Stimulated activated CD4-positive, alpha-beta T cell treated with anti-CD3 and anti-CD28 coated beads, TNF-alpha, amount 100 ng/mL, for 48 hours (primary cell): Measurements from ENCODE around the gene KDM7A.

ENCODE experiments used
- DNase-seq, 3 donors: peaks; one replicate each; pipeline ENCODE4 v3.0.0-alpha.2; 2020; ENCODE audit warnings: low read depth in 3 of 3

The KDM7A gene

GRCh38 chr7:140084972-140085371 is 91.8 kb downstream of the KDM7A start:
- DNase-seq = no peak

- no peak for DNase-seq
These were observed 92.6 kb downstream of the KDM7A start for GRCh38 chr7:140084142-140084655.

DNA sequence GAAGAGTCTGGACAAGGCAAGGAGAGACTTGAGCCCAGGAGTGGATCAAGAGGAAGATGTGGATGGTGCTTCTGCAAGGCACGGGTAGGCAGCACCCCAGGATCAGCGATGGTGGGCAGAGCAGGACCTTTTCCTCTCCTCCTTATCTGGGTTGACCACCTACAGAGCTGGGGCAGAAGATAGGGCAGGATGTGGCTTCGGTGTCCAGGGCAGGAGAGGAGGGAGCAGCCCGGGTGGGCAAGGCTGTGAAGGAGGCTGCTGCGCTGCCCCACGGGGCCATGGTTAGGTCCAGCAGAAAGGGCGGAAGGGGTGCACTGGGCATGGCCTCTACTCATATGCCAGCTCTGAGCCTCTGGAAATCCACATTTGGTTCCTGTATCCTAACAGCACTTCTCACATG is 94.0 kb downstream of the KDM7A start:
- no peak for DNase-seq

DNA sequence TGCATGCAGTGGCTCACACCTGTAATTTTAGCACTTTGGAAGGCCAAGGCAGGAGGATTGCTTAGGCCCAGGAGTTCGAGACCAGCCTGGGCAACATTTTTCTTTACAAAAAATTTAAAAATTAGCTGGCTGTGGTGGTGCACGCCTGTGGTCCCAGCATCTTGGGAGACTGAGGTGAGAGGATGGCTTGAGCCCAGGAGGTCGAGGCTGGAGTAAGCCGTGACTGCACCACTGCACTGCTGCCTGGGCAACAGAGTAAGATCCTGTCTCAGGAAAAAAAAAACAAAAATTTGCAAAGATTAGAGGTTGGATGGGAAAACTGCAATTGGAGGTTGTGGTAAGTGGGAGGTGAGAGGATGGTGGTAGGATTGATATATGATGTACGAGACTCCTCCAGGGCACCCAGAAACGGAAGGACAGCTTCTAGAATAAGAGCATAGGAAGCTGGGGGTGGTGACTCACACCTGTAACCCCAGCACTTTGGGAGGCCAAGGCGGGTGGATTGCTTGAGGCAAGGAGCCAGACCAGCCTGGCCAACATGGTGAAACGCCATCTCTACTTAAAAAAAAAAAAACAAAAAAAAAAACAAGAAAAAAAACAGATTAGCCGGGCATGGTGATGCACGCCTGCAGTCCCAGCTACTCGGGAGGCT is 94.9 kb downstream of the KDM7A start:
- no peak for DNase-seq

- DNase-seq = no peak
These were observed 95.9 kb downstream of the KDM7A start for GRCh38 chr7:140080919-140081318.

GRCh38 chr7:140079121-140079536 is 97.7 kb downstream of the KDM7A start:
- DNase-seq = no peak

DNA sequence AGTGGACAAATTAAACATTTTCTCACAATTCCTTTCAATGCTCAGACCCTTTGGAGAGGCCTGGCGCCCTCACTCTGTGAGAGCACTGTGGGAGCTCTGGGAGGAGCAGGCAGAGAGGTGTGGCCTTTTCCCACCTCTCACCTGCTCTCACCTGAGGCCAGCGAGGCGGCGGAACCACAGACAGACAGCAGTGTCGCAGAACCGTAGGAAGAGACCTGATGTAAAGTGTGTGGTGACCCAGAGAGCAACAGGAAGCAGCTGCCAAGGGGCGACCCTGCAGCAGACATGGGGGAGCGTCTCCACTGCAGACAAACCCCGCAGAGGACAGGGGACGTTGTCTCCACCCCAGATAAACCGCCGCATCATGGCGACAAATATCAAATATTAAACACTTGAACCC is 98.4 kb downstream of the KDM7A start:
- DNase-seq = no peak

- no peak for DNase-seq
These were observed 102.0 kb downstream of the KDM7A start for GRCh38 chr7:140074780-140075179.

DNA sequence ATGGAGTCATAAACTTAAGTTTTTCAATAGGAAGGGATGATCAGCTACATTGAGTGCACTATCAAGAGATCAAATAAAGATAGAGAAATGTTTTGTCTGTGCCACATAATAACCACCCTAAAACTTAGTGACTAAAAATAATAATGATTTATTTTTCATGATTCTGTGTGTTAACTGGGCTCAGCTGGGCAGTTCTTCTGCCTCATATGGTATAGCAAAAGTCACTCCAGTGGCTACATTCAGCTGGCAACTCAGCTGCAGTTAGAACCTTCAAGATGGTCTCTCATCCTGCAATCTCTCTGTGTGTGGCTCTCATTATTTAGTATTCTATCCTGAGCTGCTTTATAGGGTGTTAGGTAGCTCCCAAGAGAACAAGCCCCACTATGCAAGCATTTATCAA is 106.2 kb downstream of the KDM7A start:
- no peak for DNase-seq

- no peak for DNase-seq
These were observed 107.4 kb downstream of the KDM7A start for GRCh38 chr7:140069298-140069949.

- DNase-seq = no peak
These were observed 108.8 kb downstream of the KDM7A start for GRCh38 chr7:140068033-140068432.

- no peak for DNase-seq
These were observed 109.7 kb downstream of the KDM7A start for GRCh38 chr7:140067052-140067451.

DNA sequence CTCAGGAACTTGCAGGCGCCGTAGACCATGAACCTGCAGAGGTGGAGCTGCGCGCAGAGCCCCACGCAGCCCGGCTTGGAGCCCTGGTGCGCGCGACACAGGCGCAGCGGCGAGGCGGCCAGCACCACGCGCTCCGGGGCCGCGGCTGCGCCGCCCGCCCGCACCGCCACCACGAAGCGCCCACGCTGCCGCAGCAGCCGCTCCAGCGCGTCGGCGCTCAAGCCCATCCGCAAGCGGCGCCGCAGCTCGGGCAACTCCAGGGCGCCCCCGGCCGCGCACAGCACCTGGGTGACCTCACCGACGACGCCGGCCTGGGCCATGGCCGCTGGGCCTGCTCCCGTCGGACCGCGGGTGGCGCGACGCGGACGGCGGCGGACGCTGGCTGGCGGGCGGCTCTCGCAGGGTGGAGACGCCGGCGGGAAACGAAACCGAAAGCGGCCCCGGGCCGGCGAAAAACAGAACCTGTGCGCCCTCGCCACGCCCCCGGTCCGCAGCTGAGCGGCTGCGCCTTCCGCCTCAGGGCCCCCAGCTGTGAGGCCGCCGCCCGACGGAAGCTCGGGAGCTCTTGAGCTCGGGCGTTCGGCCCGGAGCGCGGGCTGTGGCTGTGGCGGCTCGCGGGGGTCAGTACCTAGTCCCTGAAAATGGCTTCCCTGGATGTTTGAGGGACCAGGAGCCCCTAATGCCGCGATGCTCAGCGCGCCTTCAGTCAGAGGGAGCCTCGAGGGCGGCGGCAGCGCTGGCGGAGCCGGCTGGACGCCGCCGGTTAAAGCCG is 114.1 kb downstream of the KDM7A start, which contains the start of gene PARP12:
PARP12 (minus strand) TSS at position 424 of the 772 bp plus-strand sequence; CDS start at position 320, 104 bp downstream.
- DNase-seq = peak; percentile 69 to 71 (median 69)

DNA sequence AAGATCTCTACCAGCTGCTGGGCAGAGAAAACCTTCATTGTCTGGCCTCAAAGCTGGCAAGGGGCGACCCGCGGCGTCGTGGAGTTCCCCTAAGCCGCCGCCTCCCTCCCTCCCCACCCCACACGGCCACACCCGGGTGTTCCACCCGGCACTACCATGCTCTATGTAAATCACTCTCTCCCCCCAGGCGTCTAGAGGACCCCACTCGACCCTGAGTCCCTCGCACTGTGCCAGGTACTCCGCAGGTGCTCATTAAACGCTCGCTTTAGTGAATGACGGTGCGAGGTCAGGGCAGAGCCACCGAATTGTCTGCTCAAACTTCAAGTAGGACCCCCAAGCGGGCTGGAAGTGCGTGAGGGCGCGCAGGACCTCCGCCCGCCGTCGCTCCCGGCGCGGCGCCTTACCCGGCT is 114.7 kb downstream of the KDM7A start:
- DNase-seq = no peak

DNA sequence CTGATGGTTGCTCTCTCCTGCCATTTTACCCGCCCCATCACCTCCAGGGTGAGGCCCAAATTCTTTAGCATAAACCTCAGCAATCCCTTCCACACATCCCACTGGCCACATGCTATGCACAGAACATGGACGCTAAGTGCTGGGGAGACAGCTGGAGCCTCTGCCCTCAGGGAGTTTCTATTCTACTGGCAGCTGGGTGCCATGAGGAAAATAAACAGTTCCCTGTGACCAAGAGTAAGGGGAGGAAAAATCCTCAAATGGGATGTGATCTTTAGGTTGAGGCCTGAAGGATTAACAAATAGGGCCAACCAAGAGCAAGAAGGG is 115.2 kb downstream of the KDM7A start:
- no peak for DNase-seq

GRCh38 chr7:140060788-140061606 is 115.8 kb downstream of the KDM7A start:
- DNase-seq = no peak

DNA sequence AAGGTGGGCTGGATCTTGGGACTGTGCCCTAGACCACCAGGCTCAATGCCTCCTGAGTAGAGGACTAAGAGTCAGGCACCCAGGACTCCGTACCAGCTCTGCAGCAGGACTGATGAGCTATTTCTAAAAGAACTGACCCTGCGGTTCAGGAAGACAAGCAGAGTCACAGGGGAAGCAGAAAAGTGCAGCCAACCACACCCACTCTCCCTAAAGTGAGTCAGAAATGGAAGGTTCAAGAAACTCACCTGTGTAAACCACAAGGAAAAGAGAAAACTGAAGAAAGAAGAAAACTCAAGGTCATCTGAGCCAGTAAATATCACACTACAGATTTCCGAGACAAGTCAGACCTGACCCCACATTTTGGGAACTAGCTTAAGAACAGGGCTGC is 116.5 kb downstream of the KDM7A start:
- DNase-seq = no peak

- peak in 2 of 3 donors; percentile 35 to 38 for DNase-seq
These were observed 117.2 kb downstream of the KDM7A start for GRCh38 chr7:140059273-140060242.

DNA sequence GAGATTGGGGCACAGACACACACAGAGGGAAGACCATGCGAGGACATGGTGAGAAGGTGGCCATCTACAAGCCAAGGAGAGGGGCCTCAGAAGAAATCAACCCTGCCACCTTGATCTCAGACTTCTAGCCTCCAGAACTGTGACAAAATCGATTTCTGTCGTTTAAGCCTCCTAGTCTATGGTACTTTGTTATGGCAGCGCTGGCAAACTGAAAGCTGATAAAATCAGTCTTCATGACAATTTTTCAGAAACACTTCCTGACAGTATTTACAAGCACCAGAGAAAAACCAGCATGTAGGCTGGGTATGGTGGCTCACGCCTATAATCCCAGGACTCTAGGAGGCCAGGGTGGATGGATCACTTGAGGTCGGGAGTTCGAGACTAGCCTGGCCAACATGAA is 118.3 kb downstream of the KDM7A start:
- DNase-seq = no peak

- no peak for DNase-seq
These were observed 119.6 kb downstream of the KDM7A start for GRCh38 chr7:140057143-140057535.
